Retinal pigment epithelial cell (primary cell): Measurements from ENCODE around the gene RUNDC3A.
A peak's percentile ranks its signal among the peaks of the same experiment; 100 is the strongest.

Source experiments
- DNase-seq: peaks from one replicate; pipeline ENCODE4 v3.0.0-alpha.2; 2010; ENCODE audit warnings: low read depth
- H3K4me3 ChIP-seq: 2 replicates; pipeline ENCODE4 v1.5.1; 2011; ENCODE audit warnings: mild to moderate bottlenecking, low read length, control low read depth, moderate library complexity
- CTCF ChIP-seq: conservative IDR thresholded peaks from 2 replicates; pipeline ENCODE4 v1.5.1; 2011; ENCODE audit warnings: low read depth, low read length, control low read depth, inconsistent platforms

RUNDC3A gene

GRCh38 chr17:44308320-44308818, at the start of gene RUNDC3A:
Gene RUNDC3A (plus strand): TSS chr17:44308601. CDS start chr17:44308833, 232 bp downstream.
- peak within 1 kb of the TSS; percentile 49 for H3K4me3 ChIP-seq
- DNase-seq: peak; percentile 43
- TF ChIP-seq CTCF: no peak

GRCh38 chr17:44258811-44259351, 49.5 kb upstream of the RUNDC3A start:
- H3K4me3 ChIP-seq: no peak overlapping the region
- no peak for DNase-seq
- no peak for TF ChIP-seq CTCF

- DNase-seq: no peak
- no peak overlapping the region for H3K4me3 ChIP-seq
- no peak for TF ChIP-seq CTCF
Observed at GRCh38 chr17:44260296-44260695, 48.1 kb upstream of the RUNDC3A start.

GRCh38 chr17:44262654-44263225, 45.7 kb upstream of the RUNDC3A start:
- no peak for DNase-seq
- no peak overlapping the region for H3K4me3 ChIP-seq
- no peak for TF ChIP-seq CTCF

- no peak for TF ChIP-seq CTCF
- no peak for DNase-seq
- no peak overlapping the region for H3K4me3 ChIP-seq
Observed at GRCh38 chr17:44263345-44263902, 45.0 kb upstream of the RUNDC3A start.

GRCh38 chr17:44266402-44267164, 41.8 kb upstream of the RUNDC3A start:
- DNase-seq: no peak
- no peak overlapping the region for H3K4me3 ChIP-seq
- TF ChIP-seq CTCF: no peak
